Sigmoid colon (tissue), 7 donors: ENCODE results near the gene PYDC2. TPM values are rescaled to one million over a fixed set of nuclear protein-coding genes. Genes with fewer than 3 reads are reported as not detected.

ENCODE experiments used
- DNase-seq: peaks from one replicate; pipeline ENCODE4 v3.0.0-alpha.2; 2019
- H3K27ac ChIP-seq, 4 donors: fragments of 200-600 bp; sonication (generic); one replicate each; pipeline ENCODE4 v1.5.1; 2016 to 2019; ENCODE audit warnings: mild to moderate bottlenecking in 1 of 4
- H3K27me3 ChIP-seq, 3 donors: fragments of 200-600 bp; sonication (generic); one replicate each; pipeline ENCODE4 v1.5.1; 2019; ENCODE audit warnings: mild to moderate bottlenecking in 1 of 3
- H3K36me3 ChIP-seq, 4 donors: fragments of 200-600 bp; sonication (generic); one replicate each; pipeline ENCODE4 v1.5.1; 2016 to 2019
- H3K4me1 ChIP-seq, 4 donors: fragments of 200-600 bp; sonication (generic); one replicate each; pipeline ENCODE4 v1.5.1; 2017 to 2019
- H3K4me3 ChIP-seq, 4 donors: fragments of 200-600 bp; sonication (generic); one replicate each; pipeline ENCODE4 v1.5.1; 2017 to 2019; ENCODE audit warnings: mild to moderate bottlenecking in 2 of 4, moderate library complexity in 1 of 4
- H3K9me3 ChIP-seq, 4 donors: fragments of 200-600 bp in 3 of 4; sonication (generic) in 3 of 4; one replicate each; pipeline versions ENCODE4 v1.5.1 to v1.6.1; 2013 to 2019
- CTCF ChIP-seq, 4 experiments: fragments of 450-650 bp in 3 of 4; fragments of 200-600 bp in 1 of 4; IDR thresholded peaks; one replicate each; pipeline ENCODE4 v1.5.1; 2016 to 2019; ENCODE audit warnings: antibody characterized with exemption in 4 of 4, mild to moderate bottlenecking in 3 of 4, moderate library complexity in 2 of 4
- EP300 ChIP-seq, 4 donors: sonication (generic); formaldehyde crosslinking; IDR thresholded peaks; one replicate each; pipeline ENCODE4 v1.6.1; 2017; ENCODE audit warnings: antibody characterized with exemption in 4 of 4
- POLR2A ChIP-seq, 2 donors: fragments of 450-650 bp; IDR thresholded peaks; one replicate each; pipeline ENCODE4 v1.6.1; 2016; ENCODE audit warnings: antibody characterized with exemption in 2 of 2, mild to moderate bottlenecking in 2 of 2, moderate library complexity in 2 of 2
- POLR2AphosphoS5 ChIP-seq, 4 donors: sonication (generic); formaldehyde crosslinking; IDR thresholded peaks; one replicate each; pipeline ENCODE4 v1.6.1; 2017; ENCODE audit warnings: antibody characterized with exemption in 4 of 4
- WGBS, 2 donors: extraction: QIAGEN DNeasy Blood & Tissue Kit; methylation state at CpG; one replicate each; pipeline ENCODE4 v1.1.7; 2013; 5-methylcytosine and 5-hydroxymethylcytosine counted together
- intact Hi-C: fragments of 100-400 bp; cut with DNase I; formaldehyde crosslinking; loops from one replicate; pipeline ENCODE4 v1.15.1; 2023
- polyA plus RNA-seq, 3 donors: library from polyadenylated mRNA; stranded (reverse); fragments of 200-250 nt; gene quantifications; one replicate each; pipeline ENCODE4 v1.2.3, GENCODE V29; 2013
- total RNA-seq, 4 donors: library from RNA; depleted of rRNA; stranded (reverse); fragments of >200 nt; gene quantifications; one replicate each; pipeline ENCODE4 v1.1.0, GENCODE V29; 2016
- donor health status: healthy with polysubstance abuse.
- donor health status: Bipolar disorder and iron deficiency.
- donor health status: healthy.

PYDC2 gene
- total RNA-seq (not detected), polyA plus RNA-seq (not detected)

- Histone ChIP-seq H3K27ac (no peak within 1 kb of the TSS), H3K36me3 (no peaks in the 10 kb centered on the region), H3K4me1 (no peaks in the 10 kb centered on the region), H3K4me3 (no peak within 1 kb of the TSS), H3K9me3 (no peaks in the 10 kb centered on the region), H3K27me3 (no peaks in the 10 kb centered on the region)
- intact Hi-C loops = no loop called here
- WGBS, 2 donors = 75 to 76% methylated on average over 3 of the region's 3 CpGs
- DNase-seq = no peak
- TF ChIP-seq CTCF (IDR thresholded peaks at IDR 0.05) = no peak
- no peak for TF ChIP-seq EP300 (IDR thresholded peaks at IDR 0.05)
- no peak for TF ChIP-seq POLR2AphosphoS5 (IDR thresholded peaks at IDR 0.05)
Measured at GRCh38 chr3:191461113-191461595, at the start of gene PYDC2. Gene PYDC2, plus strand, starts transcription at chr3:191461163. Its CDS starts 0 bp downstream, at chr3:191461163.

GRCh38 chr3:191412759-191413158, 48.2 kb upstream of the PYDC2 start:
- intact Hi-C loops = no loop called here
- H3K27ac ChIP-seq = no peak overlapping the region
- peaks cover 0 to 5% (median 0%) of the 10 kb centered on the region in 4 donors for H3K9me3 ChIP-seq
- TF ChIP-seq POLR2AphosphoS5 (IDR thresholded peaks at IDR 0.05) = no peak
- 51 to 81% methylated on average over 1 of the region's 1 CpG for WGBS, 2 donors
- no peak overlapping the region for H3K4me3 ChIP-seq
- no peaks in the 10 kb centered on the region for H3K27me3 ChIP-seq
- H3K4me1 ChIP-seq = no peaks in the 10 kb centered on the region
- H3K36me3 ChIP-seq = no peaks in the 10 kb centered on the region
- DNase-seq = no peak

GRCh38 chr3:191414286-191414685, 46.7 kb upstream of the PYDC2 start:
- H3K27ac ChIP-seq = no peak overlapping the region
- TF ChIP-seq POLR2AphosphoS5 (IDR thresholded peaks at IDR 0.05) (no peak), CTCF (IDR thresholded peaks at IDR 0.05) (no peak), EP300 (IDR thresholded peaks at IDR 0.05) (no peak), POLR2A (IDR thresholded peaks at IDR 0.05) (no peak)
- H3K9me3 ChIP-seq = peaks cover 0 to 5% (median 0%) of the 10 kb centered on the region in 4 donors
- no peak for DNase-seq
- H3K27me3 ChIP-seq = no peaks in the 10 kb centered on the region
- whole genome bisulfite sequencing, 2 donors = 31 to 39% methylated on average over 2 of the region's 2 CpGs
- no peaks in the 10 kb centered on the region for H3K36me3 ChIP-seq
- no peak overlapping the region for H3K4me3 ChIP-seq
- H3K4me1 ChIP-seq = no peaks in the 10 kb centered on the region
- intact Hi-C loops = no loop called here

GRCh38 chr3:191414732-191415131, 46.2 kb upstream of the PYDC2 start:
- TF ChIP-seq EP300 (IDR thresholded peaks at IDR 0.05) = no peak
- TF ChIP-seq POLR2AphosphoS5 (IDR thresholded peaks at IDR 0.05) = no peak
- TF ChIP-seq CTCF (IDR thresholded peaks at IDR 0.05) = no peak
- no peak for TF ChIP-seq POLR2A (IDR thresholded peaks at IDR 0.05)
- H3K27me3 ChIP-seq = no peaks in the 10 kb centered on the region
- no peaks in the 10 kb centered on the region for H3K4me1 ChIP-seq
- no peak overlapping the region for H3K27ac ChIP-seq
- H3K36me3 ChIP-seq = no peaks in the 10 kb centered on the region
- WGBS, 2 donors = 84 to 98% methylated on average over 1 of the region's 1 CpG
- no peak for DNase-seq
- peaks cover 0 to 3% (median 0%) of the 10 kb centered on the region in 4 donors for H3K9me3 ChIP-seq
- no peak overlapping the region for H3K4me3 ChIP-seq
- intact Hi-C loops = loop anchor here (5.0 kb wide), 1 partner anchor 1028 kb away; no protein-coding TSS in a partner anchor

- TF ChIP-seq POLR2AphosphoS5 (IDR thresholded peaks at IDR 0.05) (no peak), EP300 (IDR thresholded peaks at IDR 0.05) (no peak)
- intact Hi-C loops = loop anchor here (5.0 kb wide), 1 partner anchor 1027 kb away; no protein-coding TSS in a partner anchor
- Histone ChIP-seq H3K9me3 (no peaks in the 10 kb centered on the region), H3K27me3 (no peaks in the 10 kb centered on the region), H3K27ac (no peak overlapping the region), H3K4me1 (no peaks in the 10 kb centered on the region), H3K4me3 (no peak overlapping the region), H3K36me3 (no peaks in the 10 kb centered on the region)
- WGBS, 2 donors = 87 to 88% methylated on average over 9 of the region's 9 CpGs
- DNase-seq = no peak
Measured at GRCh38 chr3:191415566-191415965, 45.4 kb upstream of the PYDC2 start.

- Histone ChIP-seq H3K9me3 (no peaks in the 10 kb centered on the region), H3K4me1 (no peaks in the 10 kb centered on the region), H3K4me3 (no peak overlapping the region), H3K36me3 (no peaks in the 10 kb centered on the region), H3K27ac (no peak overlapping the region), H3K27me3 (no peaks in the 10 kb centered on the region)
- intact Hi-C loops = loop anchor here (5.0 kb wide), 1 partner anchor 1025 kb away; no protein-coding TSS in a partner anchor
- no peak for DNase-seq
- WGBS, 2 donors = 84 to 87% methylated on average over 6 of the region's 6 CpGs
- TF ChIP-seq EP300 (IDR thresholded peaks at IDR 0.05) (no peak), POLR2A (IDR thresholded peaks at IDR 0.05) (no peak), POLR2AphosphoS5 (IDR thresholded peaks at IDR 0.05) (no peak), CTCF (IDR thresholded peaks at IDR 0.05) (no peak)
Measured at GRCh38 chr3:191417457-191417729, 43.6 kb upstream of the PYDC2 start.
